ENCODE data around the gene PAK1IP1. TPM values are rescaled to one million over a fixed set of nuclear protein-coding genes. Genes with fewer than 3 reads are reported as not detected.

The PAK1IP1 gene
- total and polyA plus RNA-seq, 10 of the 15 experiments (the other 5 are each of a cell fraction or from before 2014, with no cell fraction given): 26.0 to 98.5 (median 47.8) TPM

DNA sequence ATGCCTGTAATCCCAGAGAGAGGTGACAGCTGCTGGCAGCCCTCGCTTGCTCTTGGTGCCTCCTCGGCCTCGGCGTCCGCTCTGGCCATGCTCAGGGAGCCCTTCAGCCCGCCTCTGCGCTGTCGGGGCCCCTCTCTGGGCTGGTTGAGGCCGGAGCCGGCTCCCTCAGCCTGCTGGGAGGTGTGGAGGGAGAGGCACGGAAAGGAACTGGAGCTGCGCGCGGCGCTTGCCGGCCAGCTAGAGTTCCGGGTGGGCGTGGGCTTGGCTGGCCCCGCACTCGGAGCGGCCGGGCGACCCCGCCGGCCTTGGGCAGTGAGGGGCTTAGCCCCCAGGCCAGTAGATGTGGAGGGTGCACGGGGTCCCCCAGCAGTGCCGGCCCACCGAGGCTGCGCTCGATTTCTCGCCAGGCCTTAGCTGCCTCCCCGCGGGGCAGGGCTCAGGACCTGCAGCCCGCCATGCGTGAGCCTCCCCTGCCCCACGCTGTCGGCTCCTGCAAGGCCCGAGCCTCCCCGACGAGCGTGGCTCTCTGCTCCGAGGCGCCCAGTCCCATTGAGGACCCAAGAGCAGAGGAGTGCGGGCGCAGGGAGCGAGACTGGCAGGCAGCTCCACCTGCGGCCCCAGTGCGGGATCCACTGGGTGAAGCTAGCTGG is 34.9 kb upstream of the PAK1IP1 start:
- ChIA-PET RAD21 (ENCODE audit: unreplicated experiment) (interaction anchor here (1.0 to 1.4 kb wide), 3 partner anchors 23 to 29 kb away, joined by 4 to 6 read pairs (median 4); no protein-coding TSS in a partner anchor), CTCF (interaction anchor here (0.8 to 1.3 kb wide), 3 partner anchors 8 to 182 kb away, joined by 3 read pairs; no protein-coding TSS in a partner anchor), POLR2A (interaction anchor here (1.1 kb wide), 1 partner anchor 35 kb away, joined by 3 read pairs; the partner anchor contains the start of genes C6orf52 and PAK1IP1), SMC1A (ENCODE audit: uncharacterized antibody, unreplicated experiment) (interaction anchor here (0.6 to 1.9 kb wide), 4 partner anchors 15 to 687 kb away, joined by 3 to 4 read pairs (median 3); no protein-coding TSS in a partner anchor)
- H2AFZ ChIP-seq (ENCODE audit: control insufficient read depth, low read depth, low read length): peak overlapping the region; percentile 39
- 0 out of 2 replicates have a peak, but pooled peaks cover 4% of the 10 kb centered on the region for H3K4me1 ChIP-seq (ENCODE audit: control insufficient read depth, insufficient read depth, low read length)
- no peaks in the 10 kb centered on the region for H3K79me2 ChIP-seq (ENCODE audit: control insufficient read depth, insufficient read depth, low read length)
- WGBS (ENCODE audit: insufficient coverage, insufficient replicate concordance, low lambda C conversion rate, missing lambda C conversion rate): 85% methylated on average over 44 of the region's 48 CpGs
- peak; percentile 83 for ATAC-seq
- H3K27me3 ChIP-seq (replicated peaks in 1 of 2; ENCODE audit: control insufficient read depth in 2 of 2, insufficient read depth in 2 of 2, low read length in 1 of 2): no peaks in the 10 kb centered on the region
- no peak overlapping the region; the same call in 1 of the 2 replicates for H3K9ac ChIP-seq (ENCODE audit: control insufficient read depth, insufficient read depth, low read length)
- no peak for DNase-seq (ENCODE audit: low read depth, low spot score)
- H3K27ac ChIP-seq (ENCODE audit: control insufficient read depth, insufficient read depth): no peak overlapping the region
- no peak for TF ChIP-seq NR2F1 (conservative IDR thresholded peaks at IDR 0.05)
- TF ChIP-seq CBX3 (IDR thresholded peaks at IDR 0.05; ENCODE audit: borderline replicate concordance, low read depth): no peak
- TF ChIP-seq, protein P1, sequence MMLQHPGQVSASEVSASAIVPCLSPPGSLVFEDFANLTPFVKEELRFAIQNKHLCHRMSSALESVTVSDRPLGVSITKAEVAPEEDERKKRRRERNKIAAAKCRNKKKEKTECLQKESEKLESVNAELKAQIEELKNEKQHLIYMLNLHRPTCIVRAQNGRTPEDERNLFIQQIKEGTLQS (IDR thresholded peaks at IDR 0.05; ENCODE audit: borderline replicate concordance, extremely low read depth, low read depth, low read length): no peak
- no peak for TF ChIP-seq CHD2 (IDR thresholded peaks at IDR 0.05; ENCODE audit: borderline replicate concordance, low read depth, low read length)
- TF ChIP-seq GATAD2B (conservative IDR thresholded peaks at IDR 0.05; ENCODE audit: low read depth): peak; percentile 49; the same call in 1 of the 2 replicates
- TF ChIP-seq ASH2L (IDR thresholded peaks at IDR 0.05; ENCODE audit: borderline replicate concordance, low read depth): no peak
- TF ChIP-seq NFIC (IDR thresholded peaks at IDR 0.05; ENCODE audit: low read depth, low read length): no peak
- TF ChIP-seq RELB (IDR thresholded peaks at IDR 0.05; ENCODE audit: low read depth): no peak
- 0 out of 2 replicates have a peak, but pooled peaks have one; percentile 14 for TF ChIP-seq IKZF1 (conservative IDR thresholded peaks at IDR 0.05)
- TF ChIP-seq, protein P2, sequence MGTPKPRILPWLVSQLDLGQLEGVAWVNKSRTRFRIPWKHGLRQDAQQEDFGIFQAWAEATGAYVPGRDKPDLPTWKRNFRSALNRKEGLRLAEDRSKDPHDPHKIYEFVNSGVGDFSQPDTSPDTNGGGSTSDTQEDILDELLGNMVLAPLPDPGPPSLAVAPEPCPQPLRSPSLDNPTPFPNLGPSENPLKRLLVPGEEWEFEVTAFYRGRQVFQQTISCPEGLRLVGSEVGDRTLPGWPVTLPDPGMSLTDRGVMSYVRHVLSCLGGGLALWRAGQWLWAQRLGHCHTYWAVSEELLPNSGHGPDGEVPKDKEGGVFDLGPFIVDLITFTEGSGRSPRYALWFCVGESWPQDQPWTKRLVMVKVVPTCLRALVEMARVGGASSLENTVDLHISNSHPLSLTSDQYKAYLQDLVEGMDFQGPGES (IDR thresholded peaks at IDR 0.05): no peak
- TF ChIP-seq FOS (IDR thresholded peaks at IDR 0.05; ENCODE audit: borderline replicate concordance, extremely low read depth, insufficient read length): no peak
- no peak for TF ChIP-seq BMI1 (IDR thresholded peaks at IDR 0.05; ENCODE audit: borderline replicate concordance)
- 0 out of 2 replicates have a peak, but pooled peaks have one; percentile 37 for TF ChIP-seq LARP7 (IDR thresholded peaks at IDR 0.05)
- FAIRE-seq: no peak
- no peaks in the 10 kb centered on the region; the same call in 2 of the 3 replicates for H3K9me3 ChIP-seq (replicated peaks; ENCODE audit: control insufficient read depth, insufficient read depth, low read length)
- H3K4me3 ChIP-seq: no peak overlapping the region
- in situ Hi-C loops (cut with MboI): no loop called here
- no TSS peak for BruUV-seq (replicated peaks)
- H3K4me2 ChIP-seq (ENCODE audit: control insufficient read depth, insufficient read depth): peak overlapping the region; percentile 4; the same call in 1 of the 2 replicates
- H4K20me1 ChIP-seq (ENCODE audit: control insufficient read depth, insufficient read depth): no peaks in the 10 kb centered on the region
- H3K36me3 ChIP-seq (ENCODE audit: control insufficient read depth in 2 of 2, insufficient read depth in 2 of 2, low read length in 1 of 2): no peaks in the 10 kb centered on the region
- intact Hi-C loops (cut with micrococcal nuclease; ENCODE audit: unreplicated experiment): no loop called here

Measured in GM12878 (cell line).